ENCODE results near the gene CCL4L2.

GRCh38 chr17:36198831-36199465 is 11.9 kb upstream of the CCL4L2 start:
- TF ChIP-seq CTCF (conservative IDR thresholded peaks at IDR 0.05; ENCODE audit: low read length) (no peak), EZH2phosphoT487 (IDR thresholded peaks at IDR 0.05; ENCODE audit: borderline replicate concordance) (no peak)
